HG03354 (cell line): ENCODE measurements around the gene FOXK1.

ENCODE experiments used
- ATAC-seq: cut with Tn5 transposase; IDR thresholded peaks from one replicate; pipeline ENCODE4 v1.9.1; 2021; ENCODE audit warnings: mild to moderate bottlenecking; ENCODE audit not compliant: unreplicated experiment, poor library complexity, severe bottlenecking

The FOXK1 gene

GRCh38 chr7:4806983-4807597, 125.0 kb downstream of the FOXK1 start:
- no peak for ATAC-seq

GRCh38 chr7:4807598-4808016, 125.5 kb downstream of the FOXK1 start:
- no peak for ATAC-seq

GRCh38 chr7:4808026-4808425, 125.9 kb downstream of the FOXK1 start:
- no peak for ATAC-seq

GRCh38 chr7:4808565-4808964, 126.5 kb downstream of the FOXK1 start:
- no peak for ATAC-seq

GRCh38 chr7:4809091-4809591, 127.0 kb downstream of the FOXK1 start:
- ATAC-seq: no peak

- ATAC-seq: no peak
Observed at GRCh38 chr7:4809666-4810065, 127.6 kb downstream of the FOXK1 start.

GRCh38 chr7:4814433-4814832, 132.3 kb downstream of the FOXK1 start:
- no peak for ATAC-seq

GRCh38 chr7:4815121-4815520, 133.0 kb downstream of the FOXK1 start:
- ATAC-seq: no peak

GRCh38 chr7:4815609-4816418, 133.7 kb downstream of the FOXK1 start:
- no peak for ATAC-seq

- ATAC-seq: no peak
Observed at GRCh38 chr7:4816419-4817080, 134.5 kb downstream of the FOXK1 start.

- ATAC-seq: no peak
Observed at GRCh38 chr7:4817178-4817901, 135.2 kb downstream of the FOXK1 start.

- ATAC-seq: no peak
Observed at GRCh38 chr7:4818000-4818794, 136.1 kb downstream of the FOXK1 start.

GRCh38 chr7:4819560-4820404, 137.7 kb downstream of the FOXK1 start:
- no peak for ATAC-seq

- ATAC-seq: no peak
Observed at GRCh38 chr7:4820405-4820966, 138.4 kb downstream of the FOXK1 start.
